GM21515 (cell line): ENCODE results near the gene MAPK8IP2.
"Not testable (repeated sequence)": the region's sequence is repeated elsewhere in the genome, so short reads cannot be mapped to it uniquely, and the experiment has no call there.

Source experiments
- ATAC-seq: cut with Tn5 transposase; IDR thresholded peaks from one replicate; pipeline ENCODE4 v1.9.1; 2021; ENCODE audit not compliant: unreplicated experiment

MAPK8IP2 gene

GRCh38 chr22:50633771-50634170 is 33.2 kb downstream of the MAPK8IP2 start:
- no peak for ATAC-seq

GRCh38 chr22:50635591-50635990 is 35.0 kb downstream of the MAPK8IP2 start:
- ATAC-seq = no peak

- ATAC-seq = not testable (repeated sequence)
Measured at GRCh38 chr22:50640296-50640695, 39.7 kb downstream of the MAPK8IP2 start.

- ATAC-seq = no peak
Measured at GRCh38 chr22:50640857-50641647, 40.5 kb downstream of the MAPK8IP2 start.

GRCh38 chr22:50641696-50642607 is 41.4 kb downstream of the MAPK8IP2 start:
- no peak for ATAC-seq

GRCh38 chr22:50643021-50643820 is 42.6 kb downstream of the MAPK8IP2 start:
- ATAC-seq = not testable (repeated sequence)

GRCh38 chr22:50643821-50644101 is 43.2 kb downstream of the MAPK8IP2 start:
- ATAC-seq = not testable (repeated sequence)

GRCh38 chr22:50653256-50653655 is 52.7 kb downstream of the MAPK8IP2 start:
- ATAC-seq = no peak

- not testable (repeated sequence) for ATAC-seq
Measured at GRCh38 chr22:50654664-50655063, 54.1 kb downstream of the MAPK8IP2 start.

GRCh38 chr22:50656122-50657070 is 55.8 kb downstream of the MAPK8IP2 start:
- no peak for ATAC-seq

GRCh38 chr22:50657925-50658324 is 57.3 kb downstream of the MAPK8IP2 start:
- no peak for ATAC-seq

- not testable (repeated sequence) for ATAC-seq
Measured at GRCh38 chr22:50659711-50660110, 59.1 kb downstream of the MAPK8IP2 start.

GRCh38 chr22:50660306-50660705 is 59.7 kb downstream of the MAPK8IP2 start:
- ATAC-seq = no peak
